HepG2 (cell line): Measurements from ENCODE around the gene EPS8. TPM values are rescaled to one million over a fixed set of nuclear protein-coding genes. Genes with fewer than 3 reads are reported as not detected.

ENCODE experiments used
- ATAC-seq: fragments of 200-7000 bp; cut with Tn5 transposase; 3 replicates; pipeline ENCODE4 v1.9.1; 2020; ENCODE audit warnings: mild to moderate bottlenecking, moderate library complexity
- BruUV-seq: library from RNA; stranded (reverse); fragments of 400-500 nt; replicated peaks from 2 replicates; lab custom pipeline; 2021; lab: Mats Ljungman, UMichigan
- CTCF ChIA-PET: fragments of 300-600 bp; formaldehyde crosslinking; extraction: SDS; loops from one replicate; lab custom pipeline; 2021; ENCODE audit warnings: low total read pairs, inconsistent platforms, low intra/inter-chr PET ratio; lab: Yijun Ruan, JAX
- POLR2A ChIA-PET: fragments of 350-600 bp; sonication (Branson Sonifier 250); formaldehyde crosslinking; loops from one replicate; lab custom pipeline; 2020; ENCODE audit warnings: antibody characterized with exemption, inconsistent platforms; lab: Yijun Ruan, JAX
- DNase-seq: peaks from one replicate; pipeline ENCODE4 v3.0.0-alpha.2; 2015; ENCODE audit warnings: low spot score
- FAIRE-seq: peaks from 3 replicates; lab custom pipeline; 2011; peaks lifted over from hg19 to GRCh38; lab: Jason Lieb, UNC
- H2AFZ ChIP-seq: one replicate; pipeline ENCODE4 v1.6.1; 2011; ENCODE audit warnings: low read length, inconsistent platforms
- H3K27ac ChIP-seq: fragments of 300-600 bp; 3 replicates; pipeline ENCODE4 v1.8.0; 2011; ENCODE audit warnings: mixed run types, mild to moderate bottlenecking, mixed read lengths, low read length, inconsistent platforms; ENCODE audit not compliant: insufficient read depth; ENCODE audit errors: extremely low read length
- H3K27me3 ChIP-seq, 2 experiments: fragments of 200-600 bp in 1 of 2; 2 replicates in 1 of 2; 3 replicates in 1 of 2; pipeline versions ENCODE4 v1.6.0 to v1.8.0; 2011; ENCODE audit warnings: low read length in 2 of 2, mild to moderate bottlenecking in 2 of 2, moderate library complexity in 2 of 2, inconsistent platforms in 1 of 2; ENCODE audit not compliant: insufficient read depth in 2 of 2, control insufficient read depth in 1 of 2
- H3K36me3 ChIP-seq, 2 experiments: fragments of 200-600 bp in 1 of 2; replicated peaks in 1 of 2; 2 replicates in 1 of 2; 3 replicates in 1 of 2; pipeline versions ENCODE4 v1.5.1 to v1.8.0; 2011; ENCODE audit warnings: low read length in 2 of 2, inconsistent platforms in 1 of 2; ENCODE audit not compliant: insufficient read depth in 2 of 2, control insufficient read depth in 1 of 2
- H3K4me1 ChIP-seq: 2 replicates; pipeline ENCODE4 v1.5.1; 2012; ENCODE audit warnings: low read length, inconsistent platforms; ENCODE audit not compliant: insufficient read depth
- H3K4me2 ChIP-seq: 2 replicates; pipeline ENCODE4 v1.6.0; 2011; ENCODE audit warnings: low read depth, low read length, inconsistent platforms
- H3K4me3 ChIP-seq, 3 experiments: fragments of 200-600 bp in 1 of 3; sonication (generic), shearing (Covaris generic) in 1 of 3; replicated peaks in 1 of 3; 2 replicates each; pipeline ENCODE4 v1.5.1; 2011 to 2016; ENCODE audit warnings: low read length in 3 of 3, inconsistent platforms in 2 of 3, low read depth in 2 of 3, mild to moderate bottlenecking in 2 of 3, control low read depth in 1 of 3, mixed read lengths in 1 of 3; ENCODE audit not compliant: insufficient read depth in 1 of 3
- H3K79me2 ChIP-seq: one replicate; pipeline ENCODE4 v1.6.1; 2011; ENCODE audit warnings: low read length, inconsistent platforms; ENCODE audit not compliant: insufficient read depth
- H3K9ac ChIP-seq: 2 replicates; pipeline ENCODE4 v1.6.0; 2011; ENCODE audit warnings: mild to moderate bottlenecking, low read depth, low read length, inconsistent platforms; ENCODE audit not compliant: insufficient read depth
- H3K9me3 ChIP-seq: 2 replicates; pipeline ENCODE4 v1.5.1; 2012; ENCODE audit warnings: mild to moderate bottlenecking, low read length
- H4K20me1 ChIP-seq: 2 replicates; pipeline ENCODE4 v1.6.0; 2011; ENCODE audit warnings: inconsistent platforms, mild to moderate bottlenecking, low read length, moderate library complexity; ENCODE audit not compliant: insufficient read depth
- BCLAF1 ChIP-seq: fragments of 450-650 bp; IDR thresholded peaks from 2 replicates; pipeline ENCODE4 v1.6.1; 2017; ENCODE audit warnings: mild to moderate bottlenecking
- CHCHD3 ChIP-seq: sonication (generic); formaldehyde crosslinking; IDR thresholded peaks from 2 replicates; pipeline ENCODE4 v1.8.0; 2022; ENCODE audit warnings: mild to moderate bottlenecking, missing genetic modification reagents, moderate library complexity
- DMTF1 ChIP-seq: sonication (generic); formaldehyde crosslinking; IDR thresholded peaks from 2 replicates; pipeline ENCODE4 v1.4.0; 2020; ENCODE audit warnings: mild to moderate bottlenecking, missing genetic modification reagents
- ETV5 ChIP-seq: IDR thresholded peaks from 2 replicates; pipeline ENCODE4 v1.6.1; 2018; ENCODE audit warnings: missing biosample characterization, missing genetic modification reagents, inconsistent platforms, borderline replicate concordance
- FOSL1 ChIP-seq: sonication (generic); formaldehyde crosslinking; IDR thresholded peaks from 2 replicates; pipeline ENCODE4 v1.9.0; 2021; ENCODE audit warnings: missing genetic modification reagents, borderline replicate concordance
- FOSL2 ChIP-seq: sonication (generic); formaldehyde crosslinking; IDR thresholded peaks from 2 replicates; pipeline ENCODE4 v1.4.0; 2020; ENCODE audit warnings: missing genetic modification reagents
- FOXP1 ChIP-seq, 2 experiments: fragments of 450-650 bp in 1 of 2; IDR thresholded peaks; 2 replicates each; pipeline ENCODE4 v1.6.1; 2017 to 2018; ENCODE audit warnings: antibody characterized with exemption in 1 of 2
- HCFC1 ChIP-seq: fragments of 150-350 bp; IDR thresholded peaks from 2 replicates; pipeline ENCODE4 v1.6.1; 2014; ENCODE audit warnings: low read depth, low read length
- HMG20A ChIP-seq: IDR thresholded peaks from 2 replicates; pipeline ENCODE4 v1.6.1; 2016; ENCODE audit warnings: borderline replicate concordance
- ISX ChIP-seq: sonication (generic); formaldehyde crosslinking; conservative IDR thresholded peaks from 2 replicates; pipeline ENCODE4 v1.5.0; 2020; ENCODE audit warnings: missing genetic modification reagents
- MTERF4 ChIP-seq: sonication (generic); formaldehyde crosslinking; IDR thresholded peaks from 2 replicates; pipeline ENCODE4 v1.8.0; 2023; ENCODE audit warnings: mild to moderate bottlenecking, missing genetic modification reagents
- NONO ChIP-seq, 2 experiments: fragments of 450-650 bp in 1 of 2; sonication (generic) in 1 of 2; formaldehyde crosslinking in 1 of 2; IDR thresholded peaks in 1 of 2; conservative IDR thresholded peaks in 1 of 2; 2 replicates each; pipeline versions ENCODE4 v1.6.1 to v1.8.0; 2017 to 2022; ENCODE audit warnings: mild to moderate bottlenecking in 1 of 2, missing genetic modification reagents in 1 of 2, moderate library complexity in 1 of 2
- SRSF4 ChIP-seq: fragments of 200-400 bp; formaldehyde crosslinking; IDR thresholded peaks from one replicate; pipeline ENCODE4 v1.6.1; 2018; ENCODE audit warnings: mild to moderate bottlenecking, low read depth, low read length, moderate library complexity; ENCODE audit not compliant: poor library complexity, severe bottlenecking
- ZNF275 ChIP-seq: sonication (generic); formaldehyde crosslinking; IDR thresholded peaks from 2 replicates; pipeline ENCODE4 v1.8.0; 2022; ENCODE audit warnings: missing genetic modification reagents, mild to moderate bottlenecking, inconsistent platforms, borderline replicate concordance
- ZNF616 ChIP-seq: sonication (generic); formaldehyde crosslinking; IDR thresholded peaks from 2 replicates; pipeline ENCODE4 v1.5.0; 2020; ENCODE audit warnings: low read depth, mild to moderate bottlenecking, missing genetic modification reagents
- ZNF670 ChIP-seq: sonication (generic); formaldehyde crosslinking; IDR thresholded peaks from 2 replicates; pipeline ENCODE4 v1.8.0; 2022; ENCODE audit warnings: mild to moderate bottlenecking, missing genetic modification reagents, borderline replicate concordance
- WGBS: methylation state at CpG from one replicate; pipeline ENCODE4 v1.1.6; 2017; ENCODE audit warnings: low lambda C conversion rate; 5-methylcytosine and 5-hydroxymethylcytosine counted together
- in situ Hi-C: cut with HindIII; loops from 2 replicates; pipeline ENCODE4 v1.10.0; 2017; ENCODE audit warnings: low pct_unique_long_range_greater_than_20kb; ENCODE audit not compliant: extremely low pct_ligation_motif_present
- intact Hi-C: fragments of 100-400 bp; cut with micrococcal nuclease; formaldehyde crosslinking; loops from one replicate; pipeline ENCODE4 v1.10.0; 2022; ENCODE audit not compliant: unreplicated experiment
- polyA plus RNA-seq, 8 experiments: library from polyadenylated mRNA; depleted of rRNA in 3 of 8; stranded (reverse) in 7 of 8; unstranded in 1 of 8; fragments of >200 nt; fragmentation: Illumina TruSeq in 4 of 8; extraction: Trizol in 4 of 8; gene quantifications; 2 replicates each; pipeline versions ENCODE4 v1.2.1 to v1.2.3, GENCODE V29; 2011 to 2016; ENCODE audit warnings: low read depth in 4 of 8, missing spikeins in 1 of 8, mixed read lengths in 1 of 8; ENCODE audit not compliant: insufficient read depth in 1 of 8
- total RNA-seq, 5 experiments: library from RNA; depleted of rRNA; stranded (reverse); fragments of >200 nt; fragmentation: Illumina TruSeq; extraction: Trizol; gene quantifications; 2 replicates each; pipeline ENCODE4 v1.2.3, GENCODE V29; 2016; ENCODE audit warnings: low read depth in 1 of 5

The EPS8 gene
- total and polyA plus RNA-seq, 2 of the 13 experiments (the other 11 are each of a cell fraction or from before 2014, with no cell fraction given): 37.1 to 43.4 TPM

GRCh38 chr12:15770021-15770420 lies 19.2 kb downstream of the EPS8 start:
- no peaks in the 10 kb centered on the region for H3K27me3 ChIP-seq
- no peaks in the 10 kb centered on the region for H3K36me3 ChIP-seq
- H2AFZ ChIP-seq: no peak overlapping the region
- POLR2A ChIA-PET: no interaction called here
- peaks cover 61% of the 10 kb centered on the region for H3K79me2 ChIP-seq
- in situ Hi-C loops: no loop called here
- no peak overlapping the region for H3K27ac ChIP-seq
- BruUV-seq: no TSS peak
- peaks cover 15% of the 10 kb centered on the region for H3K4me1 ChIP-seq
- no peak overlapping the region for H3K9ac ChIP-seq
- 0 out of 2 replicates have a peak, but pooled peaks cover 3% of the 10 kb centered on the region for H4K20me1 ChIP-seq
- no peak overlapping the region for H3K4me2 ChIP-seq
- TF ChIP-seq HCFC1 (no peak), NONO (IDR thresholded peaks at IDR 0.05) (no peak), NONO (CRISPR knock-in tag; conservative IDR thresholded peaks at IDR 0.05) (no peak), DMTF1 (no peak), FOSL1 (CRISPR knock-in tag) (no peak), ZNF670 (CRISPR knock-in tag) (no peak), FOSL2 (CRISPR knock-in tag) (no peak), HMG20A (CRISPR knock-in tag) (no peak), ZNF275 (CRISPR knock-in tag) (no peak), BCLAF1 (no peak), SRSF4 (no peak), FOXP1 (IDR thresholded peaks at IDR 0.05) (no peak), FOXP1 (CRISPR knock-in tag; IDR thresholded peaks at IDR 0.05) (no peak), CHCHD3 (no peak), ETV5 (CRISPR knock-in tag) (no peak), ISX (no peak), MTERF4 (no peak), ZNF616 (CRISPR knock-in tag) (no peak)
- TF ChIP-seq, all 625 proteins: peak for 0
- intact Hi-C loops: no loop called here
- H3K9me3 ChIP-seq: no peaks in the 10 kb centered on the region
- WGBS: over 99% methylated on average over 3 of the region's 3 CpGs
- CTCF ChIA-PET: no interaction called here
- FAIRE-seq (no peak), ATAC-seq (no peak), DNase-seq (no peak)
- H3K4me3 ChIP-seq: no peak overlapping the region
